Jurkat, Clone E6-1 (cell line): Measurements from ENCODE around the gene TRPM5. TPM values are rescaled to one million over a fixed set of nuclear protein-coding genes. Genes with fewer than 3 reads are reported as not detected.
"Not testable (repeated sequence)": the region's sequence is repeated elsewhere in the genome, so short reads cannot be mapped to it uniquely, and the experiment has no call there.

Source experiments
- DNase-seq: peaks from one replicate; pipeline ENCODE4 v3.0.0-alpha.2; 2011; ENCODE audit warnings: low read depth, low spot score
- H3K4me3 ChIP-seq: 2 replicates; pipeline ENCODE4 v1.5.1; 2011; ENCODE audit warnings: mild to moderate bottlenecking, low read length, control low read depth, moderate library complexity
- polyA plus RNA-seq: library from polyadenylated mRNA; unstranded; fragments of >200 nt; gene quantifications from one replicate; pipeline ENCODE4 v1.2.1, GENCODE V29; 2012; ENCODE audit warnings: missing spikeins; ENCODE audit not compliant: insufficient read length, insufficient read depth

TRPM5 gene, protein sequence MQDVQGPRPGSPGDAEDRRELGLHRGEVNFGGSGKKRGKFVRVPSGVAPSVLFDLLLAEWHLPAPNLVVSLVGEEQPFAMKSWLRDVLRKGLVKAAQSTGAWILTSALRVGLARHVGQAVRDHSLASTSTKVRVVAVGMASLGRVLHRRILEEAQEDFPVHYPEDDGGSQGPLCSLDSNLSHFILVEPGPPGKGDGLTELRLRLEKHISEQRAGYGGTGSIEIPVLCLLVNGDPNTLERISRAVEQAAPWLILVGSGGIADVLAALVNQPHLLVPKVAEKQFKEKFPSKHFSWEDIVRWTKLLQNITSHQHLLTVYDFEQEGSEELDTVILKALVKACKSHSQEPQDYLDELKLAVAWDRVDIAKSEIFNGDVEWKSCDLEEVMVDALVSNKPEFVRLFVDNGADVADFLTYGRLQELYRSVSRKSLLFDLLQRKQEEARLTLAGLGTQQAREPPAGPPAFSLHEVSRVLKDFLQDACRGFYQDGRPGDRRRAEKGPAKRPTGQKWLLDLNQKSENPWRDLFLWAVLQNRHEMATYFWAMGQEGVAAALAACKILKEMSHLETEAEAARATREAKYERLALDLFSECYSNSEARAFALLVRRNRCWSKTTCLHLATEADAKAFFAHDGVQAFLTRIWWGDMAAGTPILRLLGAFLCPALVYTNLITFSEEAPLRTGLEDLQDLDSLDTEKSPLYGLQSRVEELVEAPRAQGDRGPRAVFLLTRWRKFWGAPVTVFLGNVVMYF (N-terminal part only)
- polyA plus RNA-seq, result 0.39 TPM

DNA sequence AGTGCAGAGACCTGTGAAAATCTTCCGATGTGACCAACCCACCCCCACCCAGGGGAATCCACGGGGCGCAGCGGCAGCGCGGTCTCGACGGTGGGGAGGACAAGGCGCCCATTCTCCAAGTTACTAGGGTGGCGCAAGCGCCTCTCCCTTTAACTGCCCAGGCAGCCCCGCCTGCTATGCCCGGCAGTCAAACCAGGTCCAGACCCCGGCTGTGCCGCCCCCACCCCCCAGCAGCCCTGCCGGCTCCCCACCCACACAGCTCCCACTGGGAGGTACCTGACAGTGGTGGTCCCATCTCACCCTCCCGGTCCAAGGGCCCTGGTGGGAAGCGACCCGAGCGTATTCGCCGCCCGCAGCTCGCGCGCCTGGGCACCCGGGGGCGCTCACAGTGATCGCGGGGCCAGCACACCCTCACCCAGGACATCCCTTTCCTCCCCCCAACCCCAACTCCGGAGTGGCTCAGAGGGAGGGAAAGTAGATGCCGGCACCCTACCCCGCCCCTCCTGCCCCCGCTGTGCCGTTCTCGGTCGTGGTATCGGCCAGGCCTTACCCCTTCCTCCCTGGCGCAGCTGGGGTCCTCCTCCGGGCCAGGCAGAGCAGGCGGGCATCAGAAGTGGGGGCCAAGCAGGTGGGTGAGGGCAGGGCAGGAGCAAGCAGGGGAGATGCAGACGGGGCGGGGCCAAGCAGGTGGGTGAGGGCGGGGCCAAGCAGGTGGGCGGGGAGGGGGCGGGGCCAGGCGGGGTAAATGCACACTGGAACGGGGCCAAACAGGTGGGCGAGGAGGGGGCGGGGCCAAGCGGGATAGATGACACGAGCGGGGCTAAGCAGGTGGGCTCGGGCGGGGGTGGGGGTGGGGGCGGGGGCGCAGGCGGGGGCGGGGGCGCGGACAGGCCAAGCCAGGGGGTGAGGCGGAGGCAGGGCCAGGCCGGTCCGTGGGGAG lies at the start of gene TRPM5:
TSS of gene TRPM5 (minus strand) at position 634 of the 940 bp plus-strand sequence. CDS start 21,478 bp downstream, outside the sequence.
- DNase-seq, result no peak
- no peak within 1 kb of the TSS for H3K4me3 ChIP-seq

DNA sequence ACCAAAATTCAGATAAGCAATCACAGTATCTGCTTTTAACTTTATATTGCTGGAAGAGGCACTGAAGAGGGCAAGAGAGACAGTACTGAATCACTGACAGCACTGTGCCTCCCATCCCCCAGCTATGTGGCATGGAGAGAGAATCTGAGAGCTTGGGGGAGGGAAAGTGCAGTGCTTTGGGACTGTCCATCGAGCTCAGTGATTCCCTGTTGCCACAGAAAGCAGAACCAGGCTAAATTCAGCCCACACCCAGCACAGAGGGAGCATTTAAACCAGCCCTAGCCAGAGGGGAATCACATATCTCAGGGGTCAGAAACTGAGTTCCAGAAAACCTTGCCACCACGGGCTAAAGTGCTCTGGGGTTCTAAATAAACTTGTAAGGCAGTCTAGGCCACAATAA lies 44.8 kb upstream of the TRPM5 start:
- no peak for DNase-seq
- no peak overlapping the region for H3K4me3 ChIP-seq

DNA sequence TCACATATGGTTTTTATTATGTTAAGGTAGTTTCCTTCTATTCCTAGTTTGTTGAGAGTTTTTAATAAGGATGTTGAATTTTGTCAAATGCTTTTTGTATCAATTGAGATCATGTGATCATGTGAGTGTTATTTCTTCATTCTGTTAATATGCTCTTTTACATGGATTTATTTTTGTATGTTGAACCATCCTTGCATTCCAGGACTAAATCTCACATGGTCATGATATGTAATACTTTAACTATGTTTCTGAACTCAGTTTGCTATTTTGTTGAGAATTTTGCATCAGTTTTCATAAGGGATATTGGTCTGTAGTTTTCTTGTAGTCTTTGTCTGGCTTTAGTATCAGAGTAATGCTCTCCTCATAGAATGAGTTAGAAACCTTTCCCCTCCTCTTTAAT lies 43.7 kb upstream of the TRPM5 start:
- DNase-seq, result no peak
- no peak overlapping the region for H3K4me3 ChIP-seq

DNA sequence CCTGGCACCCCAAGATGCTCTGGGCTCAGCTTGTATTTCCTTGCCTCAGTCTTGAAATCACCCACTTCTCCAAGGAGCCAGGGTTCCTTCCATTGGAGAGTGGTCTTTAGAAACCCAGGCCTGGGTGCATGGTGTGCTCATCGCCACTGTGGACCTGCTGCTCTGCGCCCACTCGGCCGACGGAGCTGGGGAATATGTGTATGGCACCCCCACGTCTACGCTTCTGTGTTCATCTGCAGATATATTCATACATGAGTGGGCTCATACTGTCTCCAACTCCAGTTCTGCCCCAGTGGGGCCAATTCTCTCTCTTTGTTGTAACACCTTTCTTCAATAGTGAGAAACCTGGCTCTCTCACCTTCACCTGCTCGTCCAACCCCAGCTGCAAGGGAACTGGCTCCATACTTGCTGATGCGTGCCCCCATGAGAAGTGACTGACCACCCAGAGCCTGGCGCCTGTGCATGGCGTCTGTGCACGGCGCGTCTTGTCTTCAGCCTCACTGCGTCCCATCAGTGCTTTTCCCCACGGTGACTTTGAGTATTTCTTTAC lies 40.3 kb upstream of the TRPM5 start:
- H3K4me3 ChIP-seq, result no peak overlapping the region
- no peak for DNase-seq

DNA sequence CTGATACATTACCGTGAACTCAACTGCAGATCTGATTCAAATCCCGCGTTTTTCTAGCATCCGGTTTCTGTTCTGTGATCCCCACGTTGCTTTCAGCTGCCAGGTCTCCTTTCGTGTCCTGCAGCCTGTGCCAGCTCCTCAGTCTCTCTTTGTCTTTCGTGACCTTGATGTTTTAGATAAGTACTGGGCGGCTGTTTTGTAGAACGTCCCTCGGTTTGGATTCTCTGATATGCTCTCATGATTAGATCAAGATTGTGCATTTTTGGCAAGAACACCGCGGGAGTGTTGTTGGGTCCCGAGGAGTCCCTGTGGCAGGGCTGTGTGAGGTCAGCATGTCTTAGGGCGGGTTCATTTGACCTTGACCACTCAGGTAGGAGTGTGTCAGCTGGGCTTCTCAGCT lies 39.1 kb upstream of the TRPM5 start:
- no peak overlapping the region for H3K4me3 ChIP-seq
- DNase-seq, result no peak

DNA sequence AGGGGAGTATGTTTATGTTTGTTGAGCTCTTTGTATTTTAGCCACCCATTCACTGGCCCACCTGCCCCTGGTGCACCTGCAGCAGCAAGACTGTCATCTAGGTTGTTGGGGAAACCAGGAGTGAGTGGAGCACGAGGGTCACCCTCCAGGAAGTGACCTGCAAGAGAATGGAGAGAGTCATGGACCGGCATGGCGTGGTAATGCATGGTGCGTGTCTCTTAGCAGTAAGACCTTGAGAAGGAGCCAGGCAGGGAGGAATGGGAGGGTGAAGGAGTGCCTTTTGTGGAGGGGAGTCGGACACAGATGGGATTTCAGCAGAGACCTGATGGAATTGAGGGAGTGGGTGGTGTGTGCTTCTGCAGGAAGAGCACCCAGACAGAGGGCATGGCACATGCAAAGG lies 38.4 kb upstream of the TRPM5 start:
- no peak for DNase-seq
- H3K4me3 ChIP-seq, result no peak overlapping the region

DNA sequence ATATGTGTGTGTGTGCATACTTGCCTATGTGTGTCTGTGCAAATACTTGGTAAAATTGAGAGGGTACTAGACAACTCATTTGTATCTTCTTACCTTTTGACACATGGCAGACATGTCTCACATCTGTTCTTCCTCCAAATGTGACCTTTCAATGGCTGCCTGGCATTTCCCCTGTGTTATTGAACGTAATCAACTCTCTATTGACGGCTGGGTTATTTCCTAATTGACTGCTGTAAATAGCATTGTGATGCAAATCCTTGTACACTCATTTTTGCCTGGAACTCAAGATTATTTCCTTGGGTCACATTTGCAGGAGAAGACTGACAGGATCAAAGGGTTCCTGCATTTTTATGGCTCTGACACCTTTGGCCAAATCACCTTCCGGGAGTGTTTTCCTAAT lies 37.9 kb upstream of the TRPM5 start:
- no peak for DNase-seq
- H3K4me3 ChIP-seq, result no peak overlapping the region

DNA sequence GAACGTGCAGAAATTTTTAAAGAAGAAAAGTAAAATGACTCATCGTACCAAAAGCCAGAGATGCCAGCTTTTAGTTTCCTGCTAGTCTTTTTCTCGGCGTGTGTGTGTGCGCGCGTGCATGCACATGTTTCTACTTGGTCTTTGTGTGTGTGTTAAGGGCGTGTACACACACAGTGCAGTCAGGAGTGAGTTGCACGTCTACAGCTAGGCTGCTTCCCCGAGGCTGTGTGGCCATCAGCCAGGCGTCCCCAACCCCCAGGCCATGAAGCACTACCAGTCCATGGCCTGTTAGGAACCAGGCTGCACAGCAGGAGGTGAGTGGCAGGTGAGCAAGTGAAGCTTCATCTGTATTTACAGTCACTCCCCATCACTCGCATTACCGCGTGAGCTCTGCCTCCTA lies 36.9 kb upstream of the TRPM5 start:
- no peak for DNase-seq
- no peak overlapping the region for H3K4me3 ChIP-seq

DNA sequence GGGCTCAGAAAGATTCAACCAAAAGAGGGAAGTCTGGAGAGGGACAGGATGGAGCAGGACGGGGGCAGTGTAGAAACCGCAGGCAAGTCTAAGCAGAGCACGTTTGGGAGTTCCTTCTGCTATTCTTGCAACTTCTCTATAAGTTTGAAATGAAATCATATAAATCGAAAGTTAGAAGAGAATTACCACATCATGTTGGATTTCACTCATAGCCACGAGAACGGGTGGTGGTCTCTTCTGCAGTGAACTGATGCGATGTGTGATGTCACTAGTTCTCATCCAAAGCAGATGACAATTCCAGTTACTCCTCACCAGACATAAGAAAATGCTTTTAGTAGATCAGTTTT lies 36.5 kb upstream of the TRPM5 start:
- H3K4me3 ChIP-seq, result no peak overlapping the region
- DNase-seq, result no peak

DNA sequence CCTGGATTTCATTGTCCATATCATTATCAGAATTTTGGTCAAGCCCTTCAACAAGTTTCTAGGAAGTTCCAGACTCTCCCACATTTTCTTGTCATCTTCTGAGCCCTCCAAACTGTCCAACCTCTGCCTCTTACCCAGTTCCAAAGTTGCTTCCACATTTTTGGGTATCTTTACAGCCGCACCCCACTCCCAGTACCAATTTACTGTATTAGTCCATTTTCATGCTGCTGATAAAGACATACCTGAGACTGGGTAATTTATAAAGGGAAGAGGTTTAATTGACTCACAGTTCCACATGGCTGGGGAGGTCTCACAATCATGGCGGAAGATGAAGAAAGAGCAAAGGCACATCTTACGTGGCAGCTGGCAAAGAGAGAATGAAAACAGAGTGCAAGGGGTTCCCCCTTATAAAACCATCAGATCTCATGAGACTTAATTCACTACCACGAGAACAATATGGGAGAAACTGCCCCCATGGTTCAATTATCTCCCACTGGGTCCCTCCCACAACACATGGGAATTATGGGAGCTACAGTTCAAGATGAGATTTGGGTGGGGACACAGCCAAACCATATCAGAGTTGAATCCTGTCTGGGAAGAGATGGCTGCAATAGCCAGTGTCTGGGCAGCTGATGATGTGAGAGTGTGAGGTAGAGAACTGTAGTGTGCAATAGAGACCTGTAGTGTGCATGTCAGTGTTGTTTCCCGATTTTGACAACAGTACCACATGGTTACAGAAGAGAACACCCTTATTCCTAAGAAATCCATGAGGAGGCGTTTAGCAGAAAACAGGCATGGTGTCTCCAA lies 36.0 kb upstream of the TRPM5 start:
- not testable (repeated sequence) for DNase-seq, H3K4me3 ChIP-seq

DNA sequence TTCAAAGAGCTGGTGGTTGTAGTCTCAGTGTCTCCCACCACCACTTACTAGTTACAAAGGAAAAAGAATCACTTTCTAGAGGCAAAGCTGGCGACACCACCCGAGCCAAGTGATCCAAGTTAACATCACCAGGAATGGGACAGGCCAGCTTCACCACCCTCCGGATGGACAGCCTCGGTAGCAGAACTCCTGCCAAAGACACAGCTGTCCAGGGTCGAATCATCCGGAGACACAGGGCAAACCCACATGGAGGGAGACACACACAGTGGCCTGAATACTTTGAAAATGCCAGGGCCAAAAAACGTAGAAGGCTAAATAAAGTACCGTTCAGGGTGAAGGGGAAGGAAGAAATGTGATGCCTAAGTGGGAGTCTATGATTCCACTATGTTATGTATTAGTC lies 33.6 kb upstream of the TRPM5 start:
- DNase-seq, result no peak
- no peak overlapping the region for H3K4me3 ChIP-seq

DNA sequence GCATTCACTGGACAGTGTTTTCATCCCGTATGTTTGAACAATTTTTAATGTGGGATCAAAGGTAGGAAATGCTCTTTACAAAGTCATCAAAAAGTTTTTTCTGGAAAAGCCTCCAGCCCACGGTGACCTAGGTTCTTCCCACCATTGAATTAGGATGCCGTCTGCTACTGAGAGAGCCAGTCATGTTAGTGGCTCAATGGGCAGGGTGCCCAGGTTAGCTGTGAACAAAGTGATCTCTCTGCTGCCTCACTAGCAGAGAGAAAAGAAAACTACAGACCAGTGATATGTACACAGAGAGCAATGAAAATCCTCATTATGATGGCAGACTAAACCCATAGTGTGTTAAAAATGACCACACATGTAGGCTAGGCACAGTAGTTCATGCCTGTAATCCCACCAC lies 32.9 kb upstream of the TRPM5 start:
- no peak for DNase-seq
- no peak overlapping the region for H3K4me3 ChIP-seq

DNA sequence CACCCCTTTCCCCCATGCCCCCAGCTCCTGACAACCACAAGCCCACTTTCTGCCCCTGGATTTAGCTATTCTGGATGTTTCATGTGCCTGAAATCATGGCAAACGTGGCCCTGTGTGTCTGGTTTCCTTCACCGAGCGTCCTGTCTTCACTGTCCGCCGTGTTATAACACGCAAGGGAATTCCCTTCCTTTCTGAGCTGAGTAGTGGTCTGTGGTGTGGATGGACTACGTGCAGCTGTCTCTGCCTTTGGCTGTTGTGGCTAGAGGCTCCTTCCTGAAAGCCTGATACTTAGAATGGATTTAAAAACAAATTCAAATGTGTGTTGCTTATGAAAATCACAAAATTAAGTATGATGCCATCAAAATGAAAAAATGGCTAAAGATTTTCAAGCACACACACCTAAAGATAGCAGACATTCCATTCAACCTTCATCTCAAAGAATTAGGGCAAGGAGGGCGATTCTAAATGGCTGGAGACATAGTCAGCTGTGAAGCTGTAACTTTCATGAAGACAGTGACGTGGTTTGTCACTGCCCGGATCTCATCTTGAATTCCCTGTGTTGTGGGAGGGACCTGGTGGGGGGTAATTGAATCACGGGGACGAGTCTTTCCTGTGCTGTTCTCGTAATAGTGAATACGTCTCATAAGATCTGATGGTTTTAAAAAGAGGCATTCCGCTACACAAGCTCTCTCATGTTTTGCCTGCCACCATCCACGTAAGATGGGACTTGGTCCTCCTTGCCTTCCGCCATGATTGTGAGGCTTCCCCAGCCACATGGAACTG lies 31.0 kb upstream of the TRPM5 start:
- no peak for DNase-seq
- H3K4me3 ChIP-seq, result no peak overlapping the region

DNA sequence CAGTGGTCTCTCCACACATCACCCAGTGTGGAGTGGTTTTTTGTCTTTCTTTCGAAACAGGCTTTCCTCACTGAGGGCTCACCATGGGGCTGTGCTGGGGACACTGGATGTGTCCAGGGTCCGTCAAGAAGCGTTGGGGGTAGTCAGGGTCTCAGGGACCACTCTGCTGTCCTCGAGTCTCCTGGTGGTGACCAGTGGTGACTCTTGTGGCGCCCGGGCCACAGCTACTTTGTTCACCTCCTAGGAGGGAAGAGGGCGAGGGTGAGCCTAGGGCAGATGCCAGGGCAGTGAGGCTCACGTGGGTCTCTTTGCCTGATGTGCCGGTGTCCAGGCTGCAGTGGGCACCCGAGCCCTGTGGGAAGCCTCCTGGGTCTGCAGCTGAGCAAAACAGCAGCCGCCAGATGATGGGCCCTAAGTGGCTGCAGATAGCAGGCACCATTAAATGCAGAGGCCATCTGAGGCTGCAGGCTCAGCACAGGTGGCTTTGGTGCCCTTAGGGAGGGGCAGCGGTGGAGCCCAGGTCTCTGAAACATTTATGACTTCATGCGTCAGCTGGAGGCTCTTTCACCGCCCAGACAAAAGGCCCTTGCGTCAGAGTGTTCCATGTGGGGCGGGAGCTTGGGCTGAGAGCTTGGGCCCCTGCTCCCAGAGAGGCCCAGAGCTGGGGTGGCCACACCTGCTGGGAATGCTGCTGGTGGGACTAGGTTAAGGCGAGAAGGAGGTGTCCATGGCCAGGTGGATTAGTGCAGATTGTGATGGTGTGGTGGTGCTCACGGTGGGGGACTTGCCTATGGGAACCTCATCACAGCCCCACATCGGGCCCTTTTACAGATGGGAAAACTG lies 30.0 kb upstream of the TRPM5 start:
- DNase-seq, result no peak
- H3K4me3 ChIP-seq, result no peak overlapping the region

DNA sequence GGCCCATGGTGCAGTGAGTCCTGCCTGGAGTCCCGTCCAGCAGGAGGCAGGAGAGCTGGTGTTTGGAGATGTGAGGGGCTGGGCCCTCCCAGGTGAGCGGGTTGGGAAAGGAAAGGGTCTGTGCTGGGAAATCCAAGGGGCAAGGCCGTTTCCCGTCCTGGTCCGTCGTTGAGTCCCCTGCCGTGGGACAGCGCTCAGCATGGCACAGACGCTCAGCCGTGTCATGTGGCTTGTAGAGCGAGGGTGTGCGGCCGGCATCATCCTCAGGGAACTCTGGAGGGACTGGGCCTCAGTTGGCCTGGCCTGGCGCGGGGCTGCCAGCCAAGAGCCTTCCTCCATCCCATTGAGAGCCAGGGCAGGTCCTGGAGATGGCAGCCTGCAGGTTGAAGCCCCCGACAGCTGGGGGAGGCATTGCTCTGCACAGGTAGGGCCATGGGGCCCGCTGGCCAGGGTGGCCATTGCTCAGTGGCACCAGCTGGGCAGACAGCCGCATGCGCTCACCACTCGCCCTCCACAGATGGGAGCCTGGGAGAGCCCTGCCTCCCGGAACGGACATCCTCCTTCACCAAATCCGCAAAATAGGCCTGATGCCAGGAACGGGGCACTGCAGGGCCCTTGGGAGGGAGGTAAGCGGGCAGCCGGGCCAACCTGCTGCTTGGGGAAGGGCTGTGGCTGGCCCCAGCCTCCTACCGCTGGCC lies 29.2 kb upstream of the TRPM5 start:
- DNase-seq, result no peak
- no peak overlapping the region for H3K4me3 ChIP-seq

DNA sequence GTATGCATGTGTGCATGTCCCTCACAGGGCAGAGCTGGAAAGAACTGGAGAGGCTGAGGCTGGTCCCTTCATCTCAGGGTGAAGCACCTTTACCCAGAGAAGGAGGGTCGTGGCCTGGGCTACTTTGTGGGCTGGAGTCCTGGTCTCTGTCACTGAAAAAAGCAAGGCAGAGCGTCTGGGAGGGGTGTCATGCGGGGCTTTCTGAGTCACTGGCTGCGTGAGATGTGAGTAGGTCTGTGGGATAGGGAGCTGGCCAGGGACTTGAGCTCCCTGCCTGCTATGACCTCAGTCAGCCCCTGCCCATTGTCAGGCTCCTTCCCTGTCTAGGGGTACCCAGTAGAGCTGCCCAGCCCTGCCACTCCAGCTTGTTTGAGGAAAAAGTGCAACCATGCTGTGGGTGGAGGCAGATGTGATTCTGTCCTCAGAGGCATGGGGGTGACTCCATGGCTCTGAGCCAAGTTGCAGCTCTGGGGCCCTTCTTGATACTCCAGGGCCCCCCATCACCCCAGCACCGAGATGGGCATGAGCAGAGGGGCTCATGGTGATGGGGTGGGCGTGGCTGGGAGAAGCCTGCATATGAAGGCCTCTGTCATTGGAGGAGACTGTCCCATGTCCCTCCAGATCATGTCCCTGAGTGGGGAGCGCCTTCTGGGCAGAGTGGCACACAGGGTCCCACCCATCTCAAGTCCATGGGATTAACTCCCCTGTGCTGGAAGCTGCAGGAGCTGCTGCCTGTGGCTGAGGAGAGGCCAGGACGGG lies 28.3 kb upstream of the TRPM5 start:
- H3K4me3 ChIP-seq, result no peak overlapping the region
- no peak for DNase-seq
